GM23248 (cell line): ENCODE results near the gene ATXN2L. TPM values are rescaled to one million over a fixed set of nuclear protein-coding genes. Genes with fewer than 3 reads are reported as not detected.
"Not testable (repeated sequence)": the region's sequence is repeated elsewhere in the genome, so short reads cannot be mapped to it uniquely, and the experiment has no call there.

Experiments
- DNase-seq: peaks from one replicate; pipeline ENCODE4 v3.0.0-alpha.2; 2015
- H2AFZ ChIP-seq: fragments of 200-600 bp; sonication (generic); 2 replicates; pipeline ENCODE4 v1.6.1; 2016; ENCODE audit warnings: antibody characterized with exemption
- H3F3A ChIP-seq: fragments of 200-600 bp; sonication (generic); 2 replicates; pipeline ENCODE4 v1.6.1; 2016; ENCODE audit warnings: mild to moderate bottlenecking, antibody characterized with exemption, mixed run types; ENCODE audit not compliant: insufficient read depth
- H3K27ac ChIP-seq: fragments of 200-600 bp; sonication (generic); 2 replicates; pipeline ENCODE4 v1.5.1; 2016; ENCODE audit warnings: mild to moderate bottlenecking
- H3K27me3 ChIP-seq: fragments of 200-600 bp; sonication (generic); replicated peaks from 2 replicates; pipeline ENCODE4 v1.6.1; 2016; ENCODE audit warnings: mild to moderate bottlenecking; ENCODE audit not compliant: insufficient read depth
- H3K36me3 ChIP-seq: fragments of 200-600 bp; sonication (generic); 2 replicates; pipeline ENCODE4 v1.6.1; 2016; ENCODE audit warnings: low read depth, mild to moderate bottlenecking
- H3K4me1 ChIP-seq: fragments of 200-600 bp; sonication (generic); 2 replicates; pipeline ENCODE4 v1.6.1; 2016; ENCODE audit warnings: mild to moderate bottlenecking; ENCODE audit not compliant: insufficient read depth
- H3K4me2 ChIP-seq: fragments of 200-600 bp; sonication (generic); one replicate; pipeline ENCODE4 v1.6.1; 2016; ENCODE audit warnings: mild to moderate bottlenecking; ENCODE audit not compliant: unreplicated experiment
- H3K4me3 ChIP-seq: fragments of 200-600 bp; sonication (generic); 2 replicates; pipeline ENCODE4 v1.5.1; 2016; ENCODE audit warnings: mild to moderate bottlenecking
- H3K79me2 ChIP-seq: fragments of 200-600 bp; sonication (generic); 2 replicates; pipeline ENCODE4 v1.6.1; 2016; ENCODE audit warnings: mild to moderate bottlenecking; ENCODE audit not compliant: insufficient read depth
- H3K9ac ChIP-seq: fragments of 200-600 bp; sonication (generic); 2 replicates; pipeline ENCODE4 v1.6.1; 2016; ENCODE audit warnings: mild to moderate bottlenecking
- H3K9me2 ChIP-seq: fragments of 200-600 bp; sonication (generic); 2 replicates; pipeline ENCODE4 v1.6.1; 2016; ENCODE audit warnings: mixed run types, mild to moderate bottlenecking, moderate library complexity; ENCODE audit not compliant: insufficient read depth
- H3K9me3 ChIP-seq: fragments of 200-600 bp; sonication (generic); one replicate; pipeline ENCODE4 v1.6.1; 2017; ENCODE audit warnings: low read depth
- H4K20me1 ChIP-seq: fragments of 200-600 bp; sonication (generic); 2 replicates; pipeline ENCODE4 v1.6.0; 2016; ENCODE audit not compliant: insufficient read depth
- EZH2 ChIP-seq: fragments of 200-600 bp; sonication (generic); IDR thresholded peaks from 2 replicates; pipeline ENCODE4 v1.6.1; 2018; ENCODE audit warnings: antibody characterized with exemption, mild to moderate bottlenecking; ENCODE audit not compliant: insufficient read depth, poor library complexity, severe bottlenecking
- EZH2phosphoT487 ChIP-seq: fragments of 200-600 bp; sonication (generic); IDR thresholded peaks from 2 replicates; pipeline ENCODE4 v1.6.1; 2018; ENCODE audit warnings: antibody characterized with exemption, moderate library complexity, mild to moderate bottlenecking, low read depth; ENCODE audit not compliant: insufficient read depth
- WGBS, 2 experiments: methylation state at CpG; one replicate each; pipeline ENCODE4 v1.1.6; 2015 to 2017; ENCODE audit warnings: low lambda C conversion rate in 2 of 2, low coverage in 1 of 2; ENCODE audit errors: missing lambda C conversion rate in 2 of 2; 5-methylcytosine and 5-hydroxymethylcytosine counted together
- in situ Hi-C: fragments of 300-500 bp; cut with MboI; formaldehyde crosslinking; loops from 2 replicates; pipeline ENCODE4 v1.15.0; 2020
- polyA plus RNA-seq: library from polyadenylated mRNA; unstranded; fragments of >200 nt; fragmentation: Nextera tagmentation; extraction: Ambion mirVana; gene quantifications from 2 replicates; pipeline ENCODE4 v1.2.1, GENCODE V29; 2016
- total RNA-seq: library from RNA; depleted of rRNA; stranded (reverse); fragments of >200 nt; shearing (Covaris generic); gene quantifications from 2 replicates; pipeline ENCODE4 v1.2.3, GENCODE V29; 2014

Gene ATXN2L
- total and polyA plus RNA-seq, 2 experiments from 2014 or later, result 43.1 to 50.7 TPM

DNA sequence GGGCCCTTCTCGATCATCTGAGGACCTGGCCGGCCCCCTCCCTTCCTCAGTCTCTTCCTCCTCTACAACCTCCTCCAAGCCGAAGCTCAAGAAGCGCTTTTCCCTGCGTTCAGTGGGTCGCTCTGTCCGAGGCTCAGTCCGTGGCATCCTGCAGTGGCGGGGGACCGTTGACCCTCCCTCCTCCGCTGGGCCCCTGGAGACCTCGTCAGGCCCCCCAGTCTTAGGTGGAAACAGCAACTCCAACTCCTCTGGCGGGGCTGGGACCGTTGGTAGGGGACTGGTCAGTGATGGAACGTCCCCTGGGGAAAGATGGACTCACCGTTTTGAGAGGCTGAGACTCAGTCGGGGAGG, 43.6 kb downstream of the ATXN2L start:
- no peaks in the 10 kb centered on the region for H4K20me1 ChIP-seq
- no peak overlapping the region for H3K27ac ChIP-seq
- peaks cover 53% of the 10 kb centered on the region for H3K79me2 ChIP-seq
- in situ Hi-C loops, result no loop called here
- 89 to 92% methylated on average over 16 to 17 of the region's 17 CpGs for WGBS, 2 experiments
- no peaks in the 10 kb centered on the region for H3F3A ChIP-seq
- no peaks in the 10 kb centered on the region for H3K9me2 ChIP-seq
- no peak overlapping the region for H3K4me2 ChIP-seq
- H2AFZ ChIP-seq, result no peak overlapping the region
- no peaks in the 10 kb centered on the region for H3K9me3 ChIP-seq
- no peak for DNase-seq
- no peak overlapping the region for H3K9ac ChIP-seq
- peaks cover 13% of the 10 kb centered on the region; the same call in 1 of the 2 replicates for H3K36me3 ChIP-seq
- H3K27me3 ChIP-seq, result no peaks in the 10 kb centered on the region
- H3K4me3 ChIP-seq, result no peak overlapping the region
- TF ChIP-seq EZH2phosphoT487 (no peak), EZH2 (no peak)
- H3K4me1 ChIP-seq, result 0 out of 2 replicates have a peak, but pooled peaks cover 16% of the 10 kb centered on the region

DNA sequence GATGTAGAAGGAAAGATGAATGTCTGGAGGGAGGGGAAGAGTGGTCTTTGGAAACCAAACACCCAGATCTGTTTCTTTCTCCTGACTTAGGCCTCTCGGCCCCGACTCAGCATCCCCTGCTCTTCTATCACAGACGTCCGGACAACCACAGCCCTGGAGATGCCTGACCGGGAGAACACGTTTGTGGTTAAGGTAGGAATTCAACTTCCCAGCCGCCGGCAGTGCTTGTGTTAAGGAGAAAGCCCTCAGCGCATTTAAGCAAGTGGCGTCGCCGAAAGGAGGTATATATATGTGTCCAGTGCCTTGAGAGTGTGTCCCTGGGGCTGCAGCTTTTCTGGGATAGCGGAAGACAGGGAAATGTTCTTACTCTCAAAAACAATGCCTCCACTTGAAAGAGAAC, 44.4 kb downstream of the ATXN2L start:
- H3K27ac ChIP-seq, result no peak overlapping the region
- TF ChIP-seq EZH2phosphoT487 (no peak), EZH2 (no peak)
- H3K36me3 ChIP-seq, result peaks cover 13% of the 10 kb centered on the region; the same call in 1 of the 2 replicates
- H3K9me2 ChIP-seq, result no peaks in the 10 kb centered on the region
- H3K9me3 ChIP-seq, result no peaks in the 10 kb centered on the region
- in situ Hi-C loops, result no loop called here
- no peaks in the 10 kb centered on the region for H4K20me1 ChIP-seq
- H3K4me1 ChIP-seq, result 0 out of 2 replicates have a peak, but pooled peaks cover 14% of the 10 kb centered on the region
- peaks cover 45% of the 10 kb centered on the region for H3K79me2 ChIP-seq
- DNase-seq, result no peak
- no peak overlapping the region for H3K9ac ChIP-seq
- no peak overlapping the region for H2AFZ ChIP-seq
- WGBS, 2 experiments, result 91 to 92% methylated on average over 13 of the region's 13 CpGs
- no peaks in the 10 kb centered on the region for H3F3A ChIP-seq
- H3K27me3 ChIP-seq, result no peaks in the 10 kb centered on the region
- H3K4me3 ChIP-seq, result no peak overlapping the region
- no peak overlapping the region for H3K4me2 ChIP-seq

DNA sequence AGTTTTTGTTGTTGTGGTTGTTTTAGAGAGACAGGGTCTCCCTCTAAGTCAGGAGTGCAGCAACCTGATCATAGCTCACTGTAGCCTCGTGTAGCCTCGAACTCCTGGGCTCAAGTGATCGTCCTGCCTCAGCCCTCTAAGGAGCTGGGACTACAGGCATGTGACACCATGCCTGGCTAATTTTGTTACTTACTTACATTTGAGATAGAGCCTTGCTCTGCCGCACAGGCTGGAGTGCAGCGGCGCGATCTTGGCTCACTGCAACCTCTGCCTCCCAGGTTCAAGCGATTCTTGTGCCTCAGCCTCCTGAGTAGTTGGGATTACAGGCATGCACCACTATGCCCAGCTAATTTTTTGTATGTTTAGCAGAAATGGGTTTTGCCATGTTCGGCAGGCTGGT, 44.8 kb downstream of the ATXN2L start:
- H3K36me3 ChIP-seq, result peaks cover 13% of the 10 kb centered on the region; the same call in 1 of the 2 replicates
- H2AFZ ChIP-seq, in situ Hi-C loops, H3K9me2 ChIP-seq, H3K9ac ChIP-seq, H3K9me3 ChIP-seq, H3K27ac ChIP-seq, H3K27me3 ChIP-seq, DNase-seq, H3K4me3 ChIP-seq, H3F3A ChIP-seq, H4K20me1 ChIP-seq, H3K4me2 ChIP-seq: not testable (repeated sequence)
- WGBS, 2 experiments, result 96 to 98% methylated on average over 9 of the region's 9 CpGs
- peaks cover 41% of the 10 kb centered on the region for H3K79me2 ChIP-seq
- 0 out of 2 replicates have a peak, but pooled peaks cover 10% of the 10 kb centered on the region for H3K4me1 ChIP-seq

DNA sequence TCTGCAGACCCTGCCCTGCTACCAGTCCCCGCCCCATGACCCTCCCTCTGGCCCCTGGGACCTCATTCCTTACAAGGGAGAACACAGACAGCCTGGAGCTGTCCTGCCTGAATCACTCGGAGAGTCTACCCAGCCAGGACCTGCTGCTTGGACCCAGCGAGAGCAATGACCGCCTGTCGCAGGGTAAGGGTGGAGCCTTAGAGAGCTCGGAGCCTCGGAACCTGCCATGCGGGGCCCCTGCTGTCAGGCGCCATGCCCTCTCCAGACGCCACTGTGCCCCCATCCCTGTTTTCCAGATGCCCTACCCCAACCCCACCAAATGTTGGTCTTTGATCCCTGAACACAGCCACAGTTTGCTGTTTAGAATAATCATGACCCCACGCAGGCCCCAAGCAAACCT, 46.4 kb downstream of the ATXN2L start:
- WGBS, 2 experiments, result 95 to 96% methylated on average over 11 of the region's 11 CpGs
- DNase-seq, result no peak

DNA sequence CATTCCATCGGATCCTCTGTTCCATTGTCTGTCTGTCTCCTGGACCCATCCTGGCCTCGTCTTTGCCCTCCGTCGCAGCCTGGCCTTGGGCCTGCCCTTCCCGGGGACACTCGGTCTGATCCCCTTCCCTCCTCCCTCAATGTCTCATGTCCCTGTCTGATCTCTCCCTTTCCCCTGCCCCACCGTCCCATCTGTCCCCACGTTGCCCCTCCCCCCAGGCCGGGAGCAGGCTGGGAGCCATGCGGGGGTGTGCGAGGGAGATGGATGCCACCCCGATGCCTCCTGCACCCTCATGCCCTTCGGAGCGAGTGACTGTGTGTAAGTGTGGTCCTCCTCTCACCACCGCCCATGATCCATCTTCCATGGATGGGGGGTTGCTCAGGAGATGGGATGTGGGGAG, 50.2 kb downstream of the ATXN2L start:
- Histone ChIP-seq H3K36me3 (peaks cover 13% of the 10 kb centered on the region; the same call in 1 of the 2 replicates), H3K4me2 (no peak overlapping the region), H3K27ac (no peak overlapping the region), H3K4me1 (no peaks in the 10 kb centered on the region), H3K9ac (no peak overlapping the region), H3F3A (no peaks in the 10 kb centered on the region), H2AFZ (no peak overlapping the region), H4K20me1 (no peaks in the 10 kb centered on the region), H3K9me3 (no peaks in the 10 kb centered on the region), H3K4me3 (no peak overlapping the region), H3K27me3 (no peaks in the 10 kb centered on the region), H3K79me2 (no peaks in the 10 kb centered on the region), H3K9me2 (no peaks in the 10 kb centered on the region)
- in situ Hi-C loops, result no loop called here
- 86 to 100% methylated on average over 6 to 15 of the region's 15 CpGs for WGBS, 2 experiments
- no peak for DNase-seq
- TF ChIP-seq EZH2phosphoT487 (no peak), EZH2 (no peak)

More for the DNA sequence above, 46.4 kb downstream of the ATXN2L start:
- Histone ChIP-seq H3K79me2 (peaks cover 26% of the 10 kb centered on the region), H3K36me3 (peaks cover 13% of the 10 kb centered on the region; the same call in 1 of the 2 replicates), H3F3A (no peaks in the 10 kb centered on the region), H3K27ac (no peak overlapping the region), H3K4me1 (0 out of 2 replicates have a peak, but pooled peaks cover 10% of the 10 kb centered on the region), H3K9me3 (no peaks in the 10 kb centered on the region), H2AFZ (no peak overlapping the region), H4K20me1 (no peaks in the 10 kb centered on the region), H3K4me3 (no peak overlapping the region), H3K9me2 (no peaks in the 10 kb centered on the region), H3K9ac (no peak overlapping the region), H3K27me3 (no peaks in the 10 kb centered on the region), H3K4me2 (no peak overlapping the region)
- TF ChIP-seq EZH2phosphoT487, result no peak
- TF ChIP-seq EZH2, result no peak
- in situ Hi-C loops, result no loop called here
